HUES64 (cell line): ENCODE data around the gene FDXACB1.
"Not testable (repeated sequence)": the region's sequence is repeated elsewhere in the genome, so short reads cannot be mapped to it uniquely, and the experiment has no call there.

ENCODE experiments used
- H3K27ac ChIP-seq: 2 replicates; pipeline ENCODE4 v1.7.0; 2013; ENCODE audit warnings: low read depth, low read length, inconsistent platforms
- H3K27me3 ChIP-seq: 2 replicates; pipeline ENCODE4 v1.6.1; 2013; ENCODE audit warnings: mild to moderate bottlenecking, low read length; ENCODE audit not compliant: insufficient read depth
- H3K36me3 ChIP-seq: 2 replicates; pipeline ENCODE4 v1.6.1; 2013; ENCODE audit warnings: mild to moderate bottlenecking, low read length; ENCODE audit not compliant: insufficient read depth
- H3K4me1 ChIP-seq: 2 replicates; pipeline ENCODE4 v1.6.1; 2013; ENCODE audit warnings: mild to moderate bottlenecking, low read length, moderate library complexity; ENCODE audit not compliant: insufficient read depth
- H3K4me3 ChIP-seq: 2 replicates; pipeline ENCODE4 v1.5.1; 2013; ENCODE audit warnings: mild to moderate bottlenecking, low read length, moderate library complexity
- H3K9ac ChIP-seq: 2 replicates; pipeline ENCODE4 v1.6.1; 2013; ENCODE audit warnings: mild to moderate bottlenecking, low read depth, low read length
- H3K9me3 ChIP-seq: 2 replicates; pipeline ENCODE4 v1.6.1; 2013; ENCODE audit warnings: low read depth, low read length; ENCODE audit not compliant: insufficient read depth
- WGBS: fragments of 150-250, 120-280 bp; methylation state at CpG from one replicate; pipeline ENCODE4 v1.1.7; 2013; ENCODE audit warnings: missing lambda C conversion rate; 5-methylcytosine and 5-hydroxymethylcytosine counted together

Gene FDXACB1

GRCh38 chr11:111905411-111905810, 26.4 kb upstream of the FDXACB1 start:
- H3K27me3 ChIP-seq, result no peaks in the 10 kb centered on the region
- H3K27ac ChIP-seq, result no peak overlapping the region
- H3K4me1 ChIP-seq, result no peaks in the 10 kb centered on the region
- no peaks in the 10 kb centered on the region for H3K9me3 ChIP-seq
- WGBS, result 86% methylated on average over 2 of the region's 2 CpGs
- no peak overlapping the region for H3K9ac ChIP-seq
- H3K4me3 ChIP-seq, result no peak overlapping the region
- H3K36me3 ChIP-seq, result no peaks in the 10 kb centered on the region

- Histone ChIP-seq H3K9me3 (no peaks in the 10 kb centered on the region), H3K4me1 (no peaks in the 10 kb centered on the region), H3K27me3 (no peaks in the 10 kb centered on the region), H3K9ac (no peak overlapping the region), H3K36me3 (no peaks in the 10 kb centered on the region), H3K4me3 (no peak overlapping the region), H3K27ac (no peak overlapping the region)
- 86% methylated on average over 2 of the region's 2 CpGs for WGBS
Observed at GRCh38 chr11:111886844-111887243, 7.9 kb upstream of the FDXACB1 start.

GRCh38 chr11:111886032-111886431, 7.1 kb upstream of the FDXACB1 start:
- Histone ChIP-seq H3K9me3 (no peaks in the 10 kb centered on the region), H3K4me3 (no peak overlapping the region), H3K27ac (no peak overlapping the region), H3K4me1 (no peaks in the 10 kb centered on the region), H3K27me3 (no peaks in the 10 kb centered on the region), H3K9ac (no peak overlapping the region), H3K36me3 (no peaks in the 10 kb centered on the region)
- WGBS, result 100% methylated on average over 3 of the region's 4 CpGs

GRCh38 chr11:111885053-111885452, 6.1 kb upstream of the FDXACB1 start:
- not testable (repeated sequence) for H3K9me3 ChIP-seq, H3K4me1 ChIP-seq, H3K9ac ChIP-seq, H3K36me3 ChIP-seq, H3K4me3 ChIP-seq, H3K27ac ChIP-seq, H3K27me3 ChIP-seq
- WGBS, result 84% methylated on average over 4 of the region's 4 CpGs

DNA sequence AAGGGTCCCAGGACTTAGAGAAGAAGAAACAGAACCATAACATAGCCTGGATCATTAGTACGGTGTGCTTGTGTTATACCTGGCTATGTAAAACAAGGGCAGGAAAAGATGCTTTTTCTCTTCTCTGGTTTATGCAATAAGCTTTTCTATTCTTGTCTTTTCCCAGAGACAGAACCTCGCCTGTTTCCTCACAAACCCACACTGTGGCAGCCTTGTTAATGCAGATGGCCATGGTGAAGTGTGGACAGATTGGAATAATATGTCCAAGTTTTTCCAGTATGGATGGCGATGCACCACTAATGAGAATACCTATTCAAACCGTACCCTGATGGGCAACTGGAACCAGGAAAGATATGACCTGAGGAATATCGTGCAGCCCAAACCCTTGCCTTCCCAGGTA, 3.2 kb upstream of the FDXACB1 start:
- Histone ChIP-seq H3K4me3 (no peak overlapping the region), H3K9me3 (no peaks in the 10 kb centered on the region), H3K9ac (no peak overlapping the region), H3K36me3 (no peaks in the 10 kb centered on the region), H3K27ac (no peak overlapping the region), H3K4me1 (0 out of 2 replicates have a peak, but pooled peaks cover 6% of the 10 kb centered on the region), H3K27me3 (no peaks in the 10 kb centered on the region)
- 95% methylated on average over 4 of the region's 5 CpGs for WGBS

DNA sequence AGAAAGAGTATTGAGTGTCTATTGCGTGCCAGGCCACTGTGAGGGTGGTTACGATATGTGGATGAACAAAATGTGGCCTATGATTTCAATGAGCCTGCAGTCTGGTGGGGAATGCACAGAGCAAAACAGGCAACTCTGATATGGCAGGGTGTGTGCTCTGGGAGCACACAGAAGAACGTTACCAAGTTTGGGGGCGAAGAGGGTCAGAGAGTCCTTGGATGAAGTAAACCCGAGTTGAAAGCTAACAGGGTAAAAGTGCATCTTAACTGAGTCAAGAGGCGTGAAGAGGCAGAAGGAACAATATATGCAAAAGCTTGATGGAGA, 634 bp upstream of the FDXACB1 start:
- Histone ChIP-seq H3K27ac (peak overlapping the region; percentile 93), H3K9me3 (no peaks in the 10 kb centered on the region), H3K4me3 (peak overlapping the region; percentile 90), H3K9ac (peak overlapping the region; percentile 87), H3K27me3 (no peaks in the 10 kb centered on the region), H3K4me1 (0 out of 2 replicates have a peak, but pooled peaks cover 6% of the 10 kb centered on the region), H3K36me3 (no peaks in the 10 kb centered on the region)
- WGBS, result 63% methylated on average over 6 of the region's 6 CpGs

DNA sequence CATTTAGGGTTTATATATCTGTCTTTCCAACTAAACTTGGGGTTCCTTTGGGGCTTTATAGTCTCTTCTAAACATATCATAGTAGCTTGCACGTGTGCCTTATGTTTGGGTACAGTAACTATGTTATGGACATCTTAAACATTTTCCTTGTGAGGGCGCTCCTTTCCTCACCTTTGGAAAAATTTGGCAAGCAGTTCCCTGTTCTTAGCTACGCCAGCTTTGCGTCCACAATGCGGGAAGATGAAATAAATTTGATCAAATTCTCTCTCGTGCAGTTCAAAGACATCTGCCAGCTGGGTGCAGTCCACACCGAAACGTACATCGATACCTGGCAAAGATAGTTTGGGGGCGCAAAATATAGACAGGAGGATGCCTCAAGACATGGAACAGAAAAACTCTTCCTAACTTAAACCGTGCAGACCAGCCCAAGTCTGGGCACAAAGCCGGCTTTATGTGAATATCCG, 548 bp downstream of the FDXACB1 start:
- Histone ChIP-seq H3K9me3 (no peaks in the 10 kb centered on the region), H3K4me1 (0 out of 2 replicates have a peak, but pooled peaks cover 6% of the 10 kb centered on the region), H3K36me3 (no peaks in the 10 kb centered on the region), H3K27me3 (no peaks in the 10 kb centered on the region), H3K4me3 (peak overlapping the region; percentile 90), H3K9ac (peak overlapping the region; percentile 87), H3K27ac (peak overlapping the region; percentile 93)
- 3% methylated on average over 13 of the region's 13 CpGs for WGBS

GRCh38 chr11:111871693-111872161, 7.2 kb downstream of the FDXACB1 start:
- peaks cover 11% of the 10 kb centered on the region for H3K36me3 ChIP-seq
- 69% methylated on average over 5 of the region's 5 CpGs for WGBS
- H3K27ac ChIP-seq, result peak overlapping the region; percentile 71; the same call in 1 of the 2 replicates

GRCh38 chr11:111870886-111871692, 7.9 kb downstream of the FDXACB1 start, which contains the start of gene ALG9:
Gene ALG9 (minus strand): TSS chr11:111871581. CDS start chr11:111871482, 99 bp downstream.
- peaks cover 17% of the 10 kb centered on the region for H3K36me3 ChIP-seq
- WGBS, result under 1% methylated on average over 51 of the region's 51 CpGs
- H3K27ac ChIP-seq, result peak within 1 kb of the TSS; percentile 71

More at GRCh38 chr11:111871693-111872161, 7.2 kb downstream of the FDXACB1 start:
- Histone ChIP-seq H3K9me3 (no peaks in the 10 kb centered on the region), H3K9ac (peak overlapping the region; percentile 78), H3K4me1 (peaks cover 5% of the 10 kb centered on the region; the same call in 1 of the 2 replicates), H3K4me3 (peak overlapping the region; percentile 77), H3K27me3 (no peaks in the 10 kb centered on the region)

DNA sequence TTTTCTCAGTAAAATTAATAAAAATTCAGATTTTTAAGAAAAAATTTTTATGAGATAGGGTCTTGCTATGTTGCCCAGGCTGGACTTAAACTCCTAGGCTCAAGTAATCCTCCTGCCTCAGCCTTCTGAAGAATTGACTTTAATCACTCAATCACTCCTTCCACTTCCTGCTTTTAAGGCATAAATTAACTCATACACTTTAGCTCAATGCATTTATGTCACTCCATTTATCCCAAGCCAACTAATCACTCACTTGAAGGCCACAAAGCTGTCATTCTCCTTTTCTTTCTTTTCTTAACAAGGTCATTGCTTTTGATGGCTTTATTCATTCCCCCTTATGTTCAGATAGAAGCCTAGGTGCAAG, 8.5 kb downstream of the FDXACB1 start:
- Histone ChIP-seq H3K4me3 (peak overlapping the region; percentile 77), H3K27ac (no peak overlapping the region), H3K36me3 (peaks cover 20% of the 10 kb centered on the region), H3K4me1 (peaks cover 5% of the 10 kb centered on the region; the same call in 1 of the 2 replicates), H3K9me3 (no peaks in the 10 kb centered on the region), H3K27me3 (no peaks in the 10 kb centered on the region), H3K9ac (0 out of 2 replicates have a peak overlapping the region, but pooled peaks have one; percentile 78)

More at GRCh38 chr11:111870886-111871692, 7.9 kb downstream of the FDXACB1 start, which contains the start of gene ALG9:
- H3K4me1 ChIP-seq, result peaks cover 5% of the 10 kb centered on the region; the same call in 1 of the 2 replicates
- peak within 1 kb of the TSS; percentile 77 for H3K4me3 ChIP-seq
- H3K27me3 ChIP-seq, result no peaks in the 10 kb centered on the region
- no peaks in the 10 kb centered on the region for H3K9me3 ChIP-seq
- H3K9ac ChIP-seq, result peak within 1 kb of the TSS; percentile 78

DNA sequence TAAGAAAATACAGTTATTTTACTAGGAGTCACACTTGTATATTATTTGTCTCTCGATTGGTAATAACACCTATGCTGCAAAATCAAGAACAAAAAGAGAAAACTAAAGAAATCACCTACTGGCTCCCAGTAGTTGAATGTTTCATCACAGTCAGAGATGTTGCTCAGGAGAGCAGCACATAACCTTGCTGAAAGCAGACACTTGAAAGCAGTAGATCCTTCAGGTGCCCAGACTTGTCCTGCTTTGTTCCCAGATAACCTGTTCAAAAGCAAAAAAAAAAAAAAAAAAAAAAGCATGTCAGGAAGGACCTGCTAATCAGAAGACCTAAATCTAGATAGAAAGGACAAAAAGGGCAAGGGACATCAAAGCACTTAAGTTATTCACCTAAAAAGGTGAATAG, 8.9 kb downstream of the FDXACB1 start:
- Histone ChIP-seq H3K4me3 (peak overlapping the region; percentile 77; the same call in 1 of the 2 replicates), H3K27ac (no peak overlapping the region), H3K36me3 (peaks cover 23% of the 10 kb centered on the region), H3K4me1 (peaks cover 5% of the 10 kb centered on the region; the same call in 1 of the 2 replicates), H3K9ac (no peak overlapping the region), H3K27me3 (no peaks in the 10 kb centered on the region), H3K9me3 (no peaks in the 10 kb centered on the region)
- 85% methylated on average over 1 of the region's 1 CpG for WGBS
